ENCODE measurements around the gene COPG1. TPM values are rescaled to one million over a fixed set of nuclear protein-coding genes. Genes with fewer than 3 reads are reported as not detected.

Gene COPG1
- total and polyA plus RNA-seq, 2 of the 4 experiments (the other 2 are of a cell fraction) = 203 to 446 TPM

- H2AFZ ChIP-seq (replicated peaks; ENCODE audit: low read length, poor library complexity) = no peak overlapping the region
- intact Hi-C loops (cut with micrococcal nuclease) = no loop called here
- H2BK120ac ChIP-seq (ENCODE audit: low read depth, low read length) = no peak overlapping the region
- no peak overlapping the region for H3K4ac ChIP-seq (ENCODE audit: low read depth, low read length)
- ATAC-seq (ENCODE audit: low read depth) (no peak), DNase-seq (no peak)
- no peak overlapping the region for H2BK15ac ChIP-seq (ENCODE audit: low read depth, low read length)
- no peak overlapping the region for H3K14ac ChIP-seq (replicated peaks; ENCODE audit: low read depth, low read length)
- no peak overlapping the region for H3K4me2 ChIP-seq (ENCODE audit: low read depth, low read length)
- no peak overlapping the region for H4K91ac ChIP-seq (ENCODE audit: insufficient read depth, low read depth, low read length)
- dilution Hi-C loops (cut with HindIII; ENCODE audit: low sequenced_read_pairs, unreplicated experiment) = no loop called here
- H3K9me1 ChIP-seq (ENCODE audit: insufficient read depth, low read length) = peaks cover 13% of the 10 kb centered on the region; the same call in 1 of the 2 replicates
- H3K36me3 ChIP-seq (ENCODE audit: control insufficient read depth, insufficient read depth, low read length) = peaks cover 8% of the 10 kb centered on the region
- no peak overlapping the region for H2BK20ac ChIP-seq (ENCODE audit: low read depth, low read length)
- H4K8ac ChIP-seq (ENCODE audit: low read depth in 2 of 2, low read length in 2 of 2) = no peak overlapping the region
- peaks cover 0 to 8% of the 10 kb centered on the region in 2 experiments; a peak in 2 of 4 replicates for H3K79me1 ChIP-seq (ENCODE audit: low read depth in 1 of 2, low read length in 2 of 2)
- H2AK9ac ChIP-seq (replicated peaks; ENCODE audit: low read depth, low read length, poor library complexity) = no peak overlapping the region
- no peak overlapping the region for H3K23ac ChIP-seq (ENCODE audit: low read depth, low read length)
- in situ Hi-C loops (cut with MboI; ENCODE audit: low sequenced_read_pairs) = no loop called here
- H3K18ac ChIP-seq (ENCODE audit: low read depth, low read length) = no peak overlapping the region
- no peak overlapping the region for H2AK5ac ChIP-seq (ENCODE audit: low read depth, low read length)
- BruUV-seq (replicated peaks) = no TSS peak
- H3K27ac ChIP-seq (ENCODE audit: insufficient read depth, low read length) = no peak overlapping the region
- no peaks in the 10 kb centered on the region for H4K20me1 ChIP-seq (ENCODE audit: insufficient read depth, low read length)
- no peak overlapping the region for H4K5ac ChIP-seq (ENCODE audit: low read depth, low read length)
- H2BK5ac ChIP-seq (ENCODE audit: low read depth, low read length, poor library complexity, severe bottlenecking) = no peak overlapping the region
- H3K27me3 ChIP-seq (ENCODE audit: control insufficient read depth, insufficient read depth, low read length) = no peaks in the 10 kb centered on the region
- TF ChIP-seq CTCF (conservative IDR thresholded peaks at IDR 0.05; ENCODE audit: low read depth, low read length) = no peak
- no peak for TF ChIP-seq CEBPB (IDR thresholded peaks at IDR 0.05; ENCODE audit: low read depth, low read length)
- TF ChIP-seq CHD1 (IDR thresholded peaks at IDR 0.05; ENCODE audit: low read depth, low read length) = no peak
- TF ChIP-seq RCOR1 (IDR thresholded peaks at IDR 0.05; ENCODE audit: insufficient replicate concordance, low read length) = no peak
- no peak for TF ChIP-seq FOS (IDR thresholded peaks at IDR 0.05; ENCODE audit: low read depth, low read length)
- no peak for TF ChIP-seq MAFK (IDR thresholded peaks at IDR 0.05; ENCODE audit: low read depth, low read length)
- no peak for TF ChIP-seq MAZ (IDR thresholded peaks at IDR 0.05; ENCODE audit: borderline replicate concordance, low read depth, low read length)
- no peak for TF ChIP-seq SMC3 (IDR thresholded peaks at IDR 0.05; ENCODE audit: low read depth, low read length)
- TF ChIP-seq RFX5 (IDR thresholded peaks at IDR 0.05; ENCODE audit: low read depth, low read length) = no peak
- TF ChIP-seq USF2 (IDR thresholded peaks at IDR 0.05; ENCODE audit: low read depth, low read length) = no peak
- TF ChIP-seq BHLHE40 (IDR thresholded peaks at IDR 0.05; ENCODE audit: low read depth, low read length) = no peak
- TF ChIP-seq POLR2A (IDR thresholded peaks at IDR 0.05; ENCODE audit: low read depth, low read length) = no peak
- no peak for TF ChIP-seq RAD21 (IDR thresholded peaks at IDR 0.05; ENCODE audit: low read length)
- TF ChIP-seq NFE2L2 (IDR thresholded peaks at IDR 0.05; ENCODE audit: low read depth, low read length) = no peak
- no peak for TF ChIP-seq ELK1 (IDR thresholded peaks at IDR 0.05; ENCODE audit: borderline replicate concordance, low read depth, low read length)
- no peak for TF ChIP-seq MXI1 (IDR thresholded peaks at IDR 0.05; ENCODE audit: borderline replicate concordance, low read depth, low read length)
- H3K9me3 ChIP-seq (ENCODE audit: control insufficient read depth, insufficient read depth, low read length) = no peaks in the 10 kb centered on the region
- ChIA-PET CTCF (no interaction called here), POLR2A (ENCODE audit: unreplicated experiment) (no interaction called here)
- H3K9ac ChIP-seq (ENCODE audit: low read depth, low read length) = no peak overlapping the region
- WGBS, 2 experiments (ENCODE audit: extremely low coverage in 2 of 2, insufficient read length in 1 of 2) = 100% methylated on average over 5 of the region's 12 CpGs; no CpG with 5 or more reads in 1 of the 2 experiments
- no peaks in the 10 kb centered on the region for H3K4me1 ChIP-seq (ENCODE audit: control insufficient read depth, insufficient read depth, low read length)
- H3K56ac ChIP-seq (ENCODE audit: extremely low read depth, insufficient read depth, low read length) = no peak overlapping the region
- H3K4me3 ChIP-seq (ENCODE audit: insufficient read depth, low read depth, low read length) = no peak overlapping the region
Observed at GRCh38 chr3:129324855-129325254, 75.4 kb downstream of the COPG1 start.

Data from IMR-90 (cell line).